GM19240 (cell line): ENCODE results near the gene CBFB.

Source experiments
- DNase-seq: peaks from one replicate; pipeline ENCODE4 v3.0.0; 2011; ENCODE audit warnings: low spot score; ENCODE audit not compliant: insufficient read length

CBFB gene

DNA sequence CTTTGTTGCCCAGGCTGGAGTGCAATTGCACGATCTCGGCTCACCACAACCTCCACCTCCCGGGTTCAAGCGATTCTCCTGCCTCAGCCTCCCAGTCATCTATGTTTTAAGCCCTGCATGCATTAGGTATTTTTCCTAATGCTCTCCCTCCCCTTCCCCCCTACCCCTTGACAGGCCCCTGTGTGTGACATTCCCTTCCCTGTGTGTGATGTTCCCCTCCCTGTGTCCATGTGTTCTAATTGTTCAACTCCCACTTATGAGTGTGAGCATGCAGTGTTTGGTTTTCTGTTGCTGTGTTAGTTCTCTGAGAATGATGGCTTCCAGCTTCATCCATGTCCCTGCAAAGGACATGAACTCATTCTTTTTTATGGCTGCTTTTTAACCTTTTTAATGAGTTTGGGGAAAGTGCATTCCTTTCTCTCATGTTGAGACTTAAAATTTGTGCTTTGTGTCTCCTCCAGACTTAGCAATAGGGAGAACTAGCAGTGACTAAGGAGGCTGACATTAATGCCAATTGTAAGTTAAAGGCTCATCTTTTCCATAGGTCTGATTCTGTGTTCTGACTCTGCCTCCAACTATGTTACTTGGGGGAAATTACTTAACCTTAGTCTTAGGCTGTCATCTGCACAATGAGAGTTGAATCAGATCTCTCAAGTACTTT lies 63.1 kb downstream of the CBFB start:
- DNase-seq = no peak

DNA sequence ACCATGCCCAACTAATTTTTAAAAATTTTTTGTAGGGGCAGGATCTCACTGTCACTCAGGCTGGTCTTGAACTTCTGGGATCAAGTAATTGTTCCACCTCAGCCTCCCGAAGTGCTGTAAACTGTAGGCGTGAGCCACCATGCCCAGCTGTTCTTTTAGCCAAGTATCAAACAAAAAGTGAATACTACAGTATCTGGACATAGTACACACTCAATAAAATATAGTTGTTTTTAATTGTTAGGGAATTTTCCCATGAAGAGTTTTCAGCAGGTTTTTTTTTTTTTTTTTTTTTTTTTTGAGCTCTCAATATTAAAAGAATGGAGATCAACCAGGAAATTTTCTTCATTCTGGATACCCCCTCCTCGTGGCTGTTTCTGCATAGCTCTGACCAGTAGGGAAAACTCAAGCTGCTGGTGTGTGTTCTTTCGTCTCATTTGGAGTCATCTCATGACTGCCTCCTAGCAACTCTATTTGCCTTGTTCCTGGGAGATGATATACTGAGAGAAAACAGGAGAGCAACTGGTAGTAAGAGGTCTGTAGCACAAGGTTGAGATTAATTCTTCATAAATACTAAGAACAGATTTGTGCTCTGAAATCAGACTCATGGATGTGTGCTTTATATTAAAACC lies 64.3 kb downstream of the CBFB start:
- no peak for DNase-seq

DNA sequence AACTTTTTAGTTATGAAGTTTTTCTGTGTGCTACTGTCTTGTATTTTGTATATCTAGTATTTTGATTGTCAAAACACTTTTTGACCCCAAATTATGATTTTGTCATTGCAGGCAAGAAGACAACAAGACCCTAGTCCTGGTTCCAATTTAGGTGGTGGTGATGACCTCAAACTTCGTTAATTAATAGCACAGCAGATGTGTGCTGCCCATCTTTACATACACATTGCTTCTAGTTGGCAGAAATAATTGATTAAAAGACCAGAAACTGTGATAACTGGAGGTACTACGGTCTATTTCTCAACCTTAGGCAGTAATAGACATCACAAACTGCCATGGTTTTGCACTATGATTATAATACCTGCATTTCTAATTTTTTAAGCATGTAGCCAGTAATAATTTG lies 69.7 kb downstream of the CBFB start:
- DNase-seq = no peak

DNA sequence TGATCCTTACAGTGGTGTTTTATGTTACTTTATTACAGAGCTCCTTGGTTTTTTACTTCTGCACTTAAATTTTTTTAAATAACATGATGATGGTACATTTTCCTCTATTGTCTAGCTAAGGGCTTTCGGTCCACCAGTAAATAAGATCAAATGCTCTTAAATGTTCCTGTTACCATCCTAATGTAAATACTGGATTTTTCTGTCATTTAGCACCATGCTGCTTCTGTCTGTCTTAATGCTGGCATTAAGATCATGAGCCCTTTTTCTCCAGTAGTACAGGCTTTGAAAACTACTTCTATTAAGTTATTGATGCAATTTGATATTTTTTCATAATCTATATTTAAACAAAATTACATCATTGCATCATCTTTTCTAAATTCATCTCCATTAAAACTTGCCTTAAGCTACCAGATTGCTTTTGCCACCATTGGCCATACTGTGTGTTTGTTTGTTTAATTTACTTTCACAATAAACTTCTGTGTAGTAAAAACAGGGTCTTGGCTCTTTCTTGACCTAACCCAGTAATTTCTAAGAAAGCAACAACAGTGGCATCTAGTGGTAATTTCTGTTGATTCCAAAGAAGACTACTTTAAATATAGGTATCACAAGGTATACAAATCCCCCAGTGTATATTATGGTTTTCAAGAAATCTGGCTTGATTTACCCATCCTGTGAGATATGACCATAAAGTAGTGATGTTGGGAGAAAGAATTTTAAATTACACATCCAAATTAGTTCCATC lies 71.8 kb downstream of the CBFB start:
- no peak for DNase-seq

DNA sequence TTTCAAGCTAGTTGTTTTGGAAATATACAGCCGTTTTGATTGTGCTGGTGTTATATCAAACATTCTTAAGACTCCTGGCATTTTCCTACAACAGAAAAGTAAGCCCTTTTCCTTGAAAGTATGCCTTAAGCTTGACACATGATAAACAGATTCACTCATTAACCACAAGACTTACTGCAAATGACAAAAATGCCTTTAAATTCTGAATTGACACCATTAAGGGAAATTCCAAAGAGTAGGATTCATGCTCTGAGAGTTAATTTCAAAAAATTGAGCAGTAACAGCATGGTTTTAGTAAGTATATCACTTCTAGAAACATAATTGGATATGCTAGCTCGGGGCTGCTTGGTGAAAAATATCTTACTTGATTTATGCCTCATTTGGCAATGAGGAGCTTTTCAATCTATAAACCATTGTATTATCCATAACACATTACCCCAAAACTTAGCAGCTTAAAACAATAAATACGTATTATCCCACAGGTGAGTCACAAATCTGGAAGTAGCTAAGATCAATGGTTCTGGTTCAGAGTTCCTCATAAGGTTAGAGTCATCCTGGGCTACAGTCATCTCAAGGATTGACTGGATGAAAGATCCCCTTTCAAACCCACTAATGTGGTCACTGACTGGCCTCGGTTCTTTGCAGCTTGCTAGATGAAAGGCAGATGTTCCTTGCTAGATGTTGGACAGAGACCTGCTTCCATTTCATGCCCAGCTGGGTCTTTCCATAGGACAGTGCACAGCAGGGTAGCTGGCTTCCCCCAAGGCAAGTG lies 72.5 kb downstream of the CBFB start:
- DNase-seq = no peak

DNA sequence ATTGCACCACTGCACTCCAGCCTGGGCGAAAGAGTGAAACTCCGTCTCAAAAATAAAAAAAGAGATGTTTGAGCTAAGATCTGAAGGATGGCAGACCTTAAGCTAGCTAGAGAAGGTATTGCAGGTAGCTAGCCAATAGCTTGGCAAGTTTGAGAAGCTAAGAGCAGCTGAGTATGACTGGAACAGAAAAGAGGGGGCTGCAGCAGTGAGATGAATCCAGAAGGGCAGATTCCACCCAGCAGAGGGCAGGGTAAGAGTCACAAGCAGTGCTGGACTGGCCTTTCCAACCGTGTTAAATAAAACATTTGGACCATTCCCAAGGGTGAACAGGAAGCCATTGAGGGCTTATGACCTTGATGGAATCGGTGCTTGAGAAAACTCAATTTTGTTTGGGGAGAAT lies 75.1 kb downstream of the CBFB start:
- no peak for DNase-seq

DNA sequence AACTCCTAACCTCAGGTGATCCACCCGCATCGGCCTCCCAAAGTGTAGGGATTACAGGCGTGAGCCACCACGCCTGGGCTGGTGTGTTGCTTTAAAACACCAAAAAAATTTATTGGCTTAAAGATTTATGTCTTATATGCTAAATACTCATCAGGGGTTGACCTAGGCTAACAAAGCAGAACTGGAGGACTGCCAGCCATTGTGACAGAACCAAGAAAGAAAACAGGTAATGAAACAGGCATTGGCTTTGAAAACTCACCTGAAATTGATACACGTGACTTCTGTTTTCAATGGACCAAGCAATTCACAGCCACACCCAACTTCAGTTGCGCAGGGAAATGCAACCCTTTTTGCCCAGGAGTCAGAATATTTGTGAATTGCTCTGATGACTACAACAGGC lies 75.9 kb downstream of the CBFB start:
- no peak for DNase-seq

DNA sequence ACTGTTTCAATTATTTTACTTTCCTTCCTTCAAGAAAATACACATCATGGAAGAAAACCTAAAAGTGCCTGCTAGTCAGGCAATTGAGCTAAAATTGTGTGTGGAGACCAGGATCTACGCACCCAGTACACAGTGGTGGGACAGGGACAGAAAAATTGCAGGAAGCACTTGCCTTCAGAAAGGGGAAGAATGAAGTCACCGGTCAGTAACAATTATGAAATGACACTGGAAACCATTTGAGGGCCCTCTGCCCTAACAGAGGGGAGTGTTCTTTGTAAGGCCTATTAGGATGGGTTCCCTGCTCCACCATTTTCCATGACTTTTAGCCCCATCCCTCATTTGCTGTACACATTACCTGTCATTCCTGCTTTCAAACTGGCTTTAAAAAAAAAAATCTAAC lies 76.3 kb downstream of the CBFB start:
- no peak for DNase-seq

DNA sequence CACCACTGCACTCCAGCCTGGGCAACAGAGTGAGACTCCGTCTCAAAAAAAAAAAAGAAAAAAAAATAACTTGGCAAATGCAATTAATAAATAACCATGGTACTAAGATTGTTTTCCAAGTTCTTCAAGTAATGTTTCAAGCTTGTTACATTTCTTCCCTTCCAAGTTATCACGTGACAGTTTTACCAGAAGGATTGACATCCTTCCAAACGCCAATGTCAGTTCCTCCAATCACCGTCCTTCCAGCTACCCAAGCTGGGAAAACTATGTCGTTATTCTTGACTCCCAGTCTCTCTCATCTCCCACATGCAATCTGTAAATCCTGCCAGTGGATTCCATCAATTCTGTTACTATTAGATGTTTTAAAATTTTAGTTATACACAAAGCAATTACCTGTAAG lies 76.9 kb downstream of the CBFB start:
- no peak for DNase-seq

DNA sequence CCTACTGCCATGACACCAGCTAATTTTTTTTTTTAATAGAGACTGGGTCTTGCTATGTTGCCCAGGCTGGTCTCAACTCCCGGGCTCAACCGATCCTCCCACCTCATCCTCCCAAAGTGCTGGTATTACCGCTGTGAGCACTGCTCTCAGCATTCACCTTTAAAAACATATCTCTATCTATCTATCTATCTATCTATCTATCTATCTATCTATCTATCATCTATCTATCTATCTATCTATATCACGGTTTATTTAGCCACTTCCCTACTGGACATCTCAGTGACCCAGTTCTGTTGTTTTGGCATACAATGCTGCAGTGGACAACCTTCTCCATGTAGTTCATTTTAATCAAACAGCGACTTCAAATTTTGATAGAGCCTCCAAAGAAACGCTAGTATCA lies 79.5 kb downstream of the CBFB start:
- no peak for DNase-seq

DNA sequence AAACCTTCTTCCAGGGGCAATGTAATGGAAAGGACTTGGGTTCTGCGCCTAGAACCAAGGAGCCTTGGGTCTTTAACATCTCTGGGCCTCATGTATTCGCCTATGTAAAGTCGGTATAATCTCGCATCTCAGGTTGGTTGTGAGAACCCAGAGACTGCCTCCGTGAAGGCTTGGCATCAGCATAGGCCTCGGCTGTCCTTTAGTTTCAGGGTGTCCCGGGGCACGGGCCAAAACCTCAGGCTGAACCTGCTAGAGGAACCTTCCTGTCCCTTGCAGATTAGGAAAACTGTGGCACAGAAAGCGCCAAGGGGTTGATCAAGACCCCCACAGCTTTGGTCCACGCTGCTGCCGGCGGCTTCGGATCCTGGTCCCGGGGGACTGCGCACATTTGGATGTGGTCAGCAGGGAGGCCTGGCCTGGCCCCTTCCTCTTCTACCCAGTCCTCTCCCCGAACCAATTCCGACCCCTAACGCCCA lies 80.0 kb downstream of the CBFB start:
- DNase-seq = no peak

DNA sequence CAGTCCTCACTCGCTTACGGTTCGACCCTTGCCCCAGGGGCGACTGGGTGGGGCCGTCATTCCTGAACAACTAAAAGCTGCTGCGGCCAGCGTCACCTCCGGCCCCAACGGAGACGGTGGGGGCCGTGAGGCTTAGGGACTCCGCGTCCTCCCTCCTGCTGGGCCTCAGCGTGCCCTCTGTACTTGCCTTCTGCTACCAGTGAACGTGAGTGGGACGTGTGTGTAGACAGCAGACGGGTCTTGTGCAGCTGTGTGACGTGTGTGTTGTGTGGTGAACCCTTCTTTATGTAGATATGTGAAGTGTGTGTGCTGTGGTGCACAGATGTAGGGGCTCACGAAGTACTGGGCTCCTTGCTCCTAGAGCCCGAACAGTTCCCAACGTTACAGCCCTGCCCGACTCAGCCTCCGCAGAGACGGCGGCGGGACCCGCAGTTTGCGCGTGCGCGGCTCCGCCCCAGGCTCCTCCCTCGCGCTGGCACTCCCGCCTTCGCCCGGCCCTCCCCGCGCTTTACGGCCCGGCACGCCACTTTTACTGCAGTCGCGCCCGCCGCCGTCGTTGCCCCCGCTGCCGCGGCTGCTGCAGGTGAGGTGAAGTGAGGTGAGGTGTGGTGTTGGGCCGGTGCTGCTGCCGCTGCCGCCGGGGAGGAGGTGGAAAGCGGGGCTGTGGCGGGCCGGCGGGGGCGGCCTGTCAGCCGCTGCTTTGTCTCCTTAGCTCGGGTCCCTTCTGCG lies 80.6 kb downstream of the CBFB start, which contains the start of gene PHAF1:
Gene PHAF1, plus strand, starts transcription at position 535 of the 729 bp plus-strand sequence. CDS start 235 bp downstream, outside the sequence.
- DNase-seq = peak; percentile 94

DNA sequence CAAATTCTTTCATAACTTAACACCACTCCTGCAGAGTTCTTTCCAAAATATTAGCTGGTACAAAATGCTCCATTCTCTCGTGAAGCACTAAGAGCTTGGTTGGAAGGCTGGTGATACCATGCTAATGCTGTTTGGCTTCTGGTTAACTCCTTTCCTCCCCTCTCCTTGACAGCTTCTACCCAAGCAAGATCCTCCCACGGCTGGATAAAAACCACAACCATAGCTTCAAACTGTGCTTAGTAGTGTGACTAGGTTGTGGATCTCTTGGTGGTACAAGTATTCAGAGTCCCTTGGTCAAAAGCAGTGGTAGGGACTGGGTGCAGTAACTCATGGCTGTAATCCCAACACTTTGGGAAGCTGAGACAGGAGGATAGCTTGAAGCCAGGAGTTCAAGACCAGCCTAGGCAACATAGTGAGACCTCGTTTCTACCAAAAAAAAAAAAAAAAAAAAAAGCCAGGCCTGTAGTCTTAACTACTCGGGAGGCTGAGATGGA lies 83.0 kb downstream of the CBFB start:
- DNase-seq = no peak

DNA sequence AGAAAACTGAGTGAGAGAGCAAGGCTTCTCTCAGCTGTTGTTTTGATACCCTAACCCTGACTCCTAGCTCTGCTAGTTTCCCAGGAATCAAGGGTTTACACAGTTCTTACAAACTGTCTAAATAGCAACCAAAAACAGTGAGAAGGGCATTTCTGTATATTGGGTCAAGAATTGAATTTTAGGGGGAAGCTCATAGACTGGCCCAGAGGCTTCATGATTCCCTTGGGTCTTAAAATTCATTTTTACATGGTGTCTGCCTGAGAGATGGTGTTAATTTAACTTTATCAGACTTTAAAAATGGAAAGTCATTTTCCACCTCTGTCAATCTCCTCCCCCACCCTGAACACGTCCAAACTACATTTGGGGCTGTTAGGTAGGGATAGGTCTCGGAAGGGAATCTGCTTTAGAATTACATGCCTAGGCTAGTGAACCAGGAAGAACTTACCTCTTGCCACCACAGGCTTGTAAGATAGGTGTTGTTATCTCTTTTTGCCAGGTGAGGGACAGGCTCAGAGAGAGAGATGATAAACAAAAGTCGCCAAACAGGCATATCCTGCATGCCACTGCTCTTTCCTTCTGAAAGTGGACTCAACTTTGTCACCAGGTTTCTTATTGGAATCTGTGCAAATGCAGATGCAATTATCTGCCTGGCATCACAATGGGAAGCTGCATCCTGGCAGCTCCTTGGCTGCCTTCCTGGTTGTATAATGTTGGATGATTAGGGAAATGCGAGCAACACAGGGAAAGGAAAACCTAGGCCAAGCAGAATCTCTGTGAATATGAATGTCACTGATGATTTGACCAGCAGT lies 83.8 kb downstream of the CBFB start:
- no peak for DNase-seq

DNA sequence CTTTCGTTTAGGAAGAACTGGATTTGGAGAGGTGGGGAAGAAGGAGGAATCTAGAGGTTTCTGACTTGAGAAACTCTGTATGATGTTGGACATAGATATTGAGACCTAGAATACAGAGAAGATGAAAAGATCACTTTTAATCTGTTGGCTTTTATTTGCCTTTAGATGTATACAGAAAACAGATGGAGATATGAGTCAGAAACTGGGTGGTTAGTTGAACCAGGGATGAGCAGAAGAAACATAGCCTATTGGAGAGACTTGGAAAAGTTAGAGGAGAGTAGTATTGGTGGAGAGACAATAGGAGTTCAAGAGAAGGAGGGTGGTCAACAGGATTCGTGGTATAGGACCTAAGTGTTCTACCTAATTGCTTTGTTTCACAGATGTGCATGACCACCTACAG lies 85.8 kb downstream of the CBFB start:
- no peak for DNase-seq

DNA sequence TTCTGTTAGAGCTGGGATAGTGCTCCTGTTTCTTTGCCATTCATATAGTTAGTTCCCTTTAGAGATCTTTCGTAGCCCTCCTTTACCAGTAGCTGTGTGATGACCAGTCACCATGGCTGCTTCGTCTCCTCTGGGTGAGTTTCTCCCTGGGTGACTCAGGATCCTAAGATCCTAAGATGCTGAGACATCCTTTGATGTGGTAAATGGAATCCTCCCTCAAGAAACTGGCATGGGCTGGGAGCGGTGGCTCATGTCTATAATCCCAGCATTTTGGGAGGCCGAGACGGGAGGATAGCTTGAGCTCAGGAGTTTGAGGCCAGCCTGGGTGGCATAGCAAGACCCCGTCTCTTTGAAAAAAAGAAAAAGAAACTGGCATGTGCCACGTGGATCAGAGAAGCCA lies 86.7 kb downstream of the CBFB start:
- no peak for DNase-seq

DNA sequence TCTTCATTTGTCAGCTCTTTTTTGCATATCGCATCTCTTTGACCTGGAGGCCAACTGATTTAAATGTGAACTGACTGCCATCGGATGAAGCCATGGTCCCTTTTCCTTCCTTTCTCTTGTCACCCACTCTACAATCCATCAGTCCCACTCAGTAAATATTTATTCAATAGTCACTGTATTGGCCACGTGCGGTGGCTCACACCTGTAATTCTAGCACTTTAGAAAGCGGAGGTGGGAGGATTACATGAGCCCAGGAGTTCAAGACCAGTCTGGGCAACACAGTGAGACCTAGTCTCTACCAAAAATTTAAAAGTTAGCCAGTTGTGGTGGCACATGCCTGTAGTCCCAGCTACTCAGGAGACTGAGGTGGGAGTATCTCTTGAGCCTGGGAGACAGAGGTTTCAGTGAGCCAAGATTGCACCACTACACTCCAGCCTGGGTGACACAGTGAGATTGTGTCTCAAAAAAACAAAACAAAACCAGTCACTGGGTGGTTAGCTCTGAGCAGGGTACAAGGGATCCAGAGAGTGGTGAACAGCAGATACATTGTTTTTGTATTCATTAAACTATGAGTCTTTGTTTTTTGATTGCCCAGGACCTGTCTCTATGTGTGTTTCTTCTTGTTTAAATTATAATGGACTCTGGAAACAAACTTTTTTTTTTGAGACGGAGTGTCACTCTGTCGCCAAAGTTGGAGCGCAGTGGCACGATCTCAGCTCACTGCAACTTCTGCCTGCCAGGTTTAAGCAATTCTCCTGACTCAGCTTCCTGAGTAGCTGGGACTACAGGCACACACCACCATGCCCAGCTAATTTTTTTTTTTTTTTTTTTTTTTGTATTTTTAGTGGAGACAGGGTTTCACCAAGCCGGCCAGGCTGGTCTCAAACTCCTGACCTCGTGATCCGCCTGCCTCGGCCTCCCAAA lies 87.7 kb downstream of the CBFB start:
- no peak for DNase-seq

DNA sequence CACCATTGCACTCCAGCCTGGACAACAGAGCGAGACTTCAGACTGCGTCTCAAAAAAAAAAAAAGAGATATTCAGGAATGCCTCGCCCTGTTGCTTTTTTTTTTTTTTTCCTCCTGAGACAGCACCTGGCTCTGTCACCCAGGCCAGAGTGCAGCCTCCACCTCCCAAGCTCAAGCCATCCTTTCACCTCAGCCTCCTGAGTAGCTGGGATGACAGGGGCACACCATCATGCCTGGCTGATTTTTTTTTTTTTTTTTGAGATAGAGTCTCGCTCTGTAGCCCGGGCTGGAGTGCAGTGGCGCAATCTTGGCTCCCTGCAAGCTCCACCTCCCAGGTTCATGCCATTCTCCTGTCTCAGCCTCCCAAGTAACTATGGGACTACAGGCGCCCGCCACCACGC lies 88.8 kb downstream of the CBFB start:
- DNase-seq = no peak

DNA sequence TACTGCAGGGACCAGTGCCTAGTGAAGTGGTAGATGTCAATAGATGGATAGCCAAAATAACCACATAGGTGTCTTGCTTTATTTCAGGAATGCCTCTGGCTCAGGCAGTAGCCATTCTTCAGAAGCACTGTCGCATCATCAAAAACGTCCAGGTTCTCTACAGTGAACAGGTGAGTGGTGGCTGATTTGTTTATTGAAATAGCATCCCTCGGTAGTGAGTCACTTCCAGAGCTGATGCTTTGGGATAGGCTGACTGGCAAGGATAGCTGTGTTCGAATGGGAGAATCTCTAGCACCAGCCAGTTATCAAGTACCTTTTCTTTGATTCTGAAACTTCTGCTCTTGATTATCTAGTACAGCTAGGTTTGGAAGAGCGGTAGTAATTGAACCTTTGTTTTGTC lies 91.1 kb downstream of the CBFB start:
- no peak for DNase-seq
